ENCODE measurements around the gene ELF5.

ELF5 gene

DNA sequence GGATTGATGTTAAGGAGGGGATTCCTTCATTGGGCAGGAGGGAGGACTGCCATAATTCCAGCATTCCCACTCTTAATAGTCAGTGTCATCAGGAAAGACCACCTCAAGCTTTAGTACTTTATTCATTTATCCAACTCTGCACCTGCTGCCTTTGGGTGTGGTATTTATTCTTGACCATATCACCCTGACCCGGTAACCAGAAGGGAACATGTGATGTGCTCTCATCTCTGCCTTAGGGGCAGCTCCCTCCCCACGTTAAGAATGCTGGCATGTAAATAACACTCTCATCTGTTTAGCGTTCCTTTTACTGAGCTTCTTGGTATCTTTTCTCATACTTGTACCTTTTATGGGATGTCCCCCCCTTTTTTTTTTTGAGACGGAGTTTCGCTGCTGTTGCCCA is 67.2 kb downstream of the ELF5 start:
- H3K4me3 ChIP-seq (replicated peaks; ENCODE audit: insufficient read depth, low read length), result no peak overlapping the region
- peak overlapping the region; percentile 78 for H3K27ac ChIP-seq (replicated peaks)
- no peaks in the 10 kb centered on the region for H3K27me3 ChIP-seq (ENCODE audit: insufficient read depth, poor library complexity, severe bottlenecking)
- DNase-seq (ENCODE audit: low read depth in 1 of 2, low spot score in 1 of 2), result no peak
- TF ChIP-seq SPI1 (IDR thresholded peaks at IDR 0.05; ENCODE audit: borderline replicate concordance, low read depth) (no peak), GABPA (IDR thresholded peaks at IDR 0.05; ENCODE audit: low read depth) (no peak), POLR2AphosphoS5 (IDR thresholded peaks at IDR 0.05; ENCODE audit: low read depth) (no peak)
- TF ChIP-seq, protein P1, sequence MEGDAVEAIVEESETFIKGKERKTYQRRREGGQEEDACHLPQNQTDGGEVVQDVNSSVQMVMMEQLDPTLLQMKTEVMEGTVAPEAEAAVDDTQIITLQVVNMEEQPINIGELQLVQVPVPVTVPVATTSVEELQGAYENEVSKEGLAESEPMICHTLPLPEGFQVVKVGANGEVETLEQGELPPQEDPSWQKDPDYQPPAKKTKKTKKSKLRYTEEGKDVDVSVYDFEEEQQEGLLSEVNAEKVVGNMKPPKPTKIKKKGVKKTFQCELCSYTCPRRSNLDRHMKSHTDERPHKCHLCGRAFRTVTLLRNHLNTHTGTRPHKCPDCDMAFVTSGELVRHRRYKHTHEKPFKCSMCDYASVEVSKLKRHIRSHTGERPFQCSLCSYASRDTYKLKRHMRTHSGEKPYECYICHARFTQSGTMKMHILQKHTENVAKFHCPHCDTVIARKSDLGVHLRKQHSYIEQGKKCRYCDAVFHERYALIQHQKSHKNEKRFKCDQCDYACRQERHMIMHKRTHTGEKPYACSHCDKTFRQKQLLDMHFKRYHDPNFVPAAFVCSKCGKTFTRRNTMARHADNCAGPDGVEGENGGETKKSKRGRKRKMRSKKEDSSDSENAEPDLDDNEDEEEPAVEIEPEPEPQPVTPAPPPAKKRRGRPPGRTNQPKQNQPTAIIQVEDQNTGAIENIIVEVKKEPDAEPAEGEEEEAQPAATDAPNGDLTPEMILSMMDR (IDR thresholded peaks at IDR 0.05; ENCODE audit: insufficient read depth, low read length), result no peak
- TF ChIP-seq, protein P2, sequence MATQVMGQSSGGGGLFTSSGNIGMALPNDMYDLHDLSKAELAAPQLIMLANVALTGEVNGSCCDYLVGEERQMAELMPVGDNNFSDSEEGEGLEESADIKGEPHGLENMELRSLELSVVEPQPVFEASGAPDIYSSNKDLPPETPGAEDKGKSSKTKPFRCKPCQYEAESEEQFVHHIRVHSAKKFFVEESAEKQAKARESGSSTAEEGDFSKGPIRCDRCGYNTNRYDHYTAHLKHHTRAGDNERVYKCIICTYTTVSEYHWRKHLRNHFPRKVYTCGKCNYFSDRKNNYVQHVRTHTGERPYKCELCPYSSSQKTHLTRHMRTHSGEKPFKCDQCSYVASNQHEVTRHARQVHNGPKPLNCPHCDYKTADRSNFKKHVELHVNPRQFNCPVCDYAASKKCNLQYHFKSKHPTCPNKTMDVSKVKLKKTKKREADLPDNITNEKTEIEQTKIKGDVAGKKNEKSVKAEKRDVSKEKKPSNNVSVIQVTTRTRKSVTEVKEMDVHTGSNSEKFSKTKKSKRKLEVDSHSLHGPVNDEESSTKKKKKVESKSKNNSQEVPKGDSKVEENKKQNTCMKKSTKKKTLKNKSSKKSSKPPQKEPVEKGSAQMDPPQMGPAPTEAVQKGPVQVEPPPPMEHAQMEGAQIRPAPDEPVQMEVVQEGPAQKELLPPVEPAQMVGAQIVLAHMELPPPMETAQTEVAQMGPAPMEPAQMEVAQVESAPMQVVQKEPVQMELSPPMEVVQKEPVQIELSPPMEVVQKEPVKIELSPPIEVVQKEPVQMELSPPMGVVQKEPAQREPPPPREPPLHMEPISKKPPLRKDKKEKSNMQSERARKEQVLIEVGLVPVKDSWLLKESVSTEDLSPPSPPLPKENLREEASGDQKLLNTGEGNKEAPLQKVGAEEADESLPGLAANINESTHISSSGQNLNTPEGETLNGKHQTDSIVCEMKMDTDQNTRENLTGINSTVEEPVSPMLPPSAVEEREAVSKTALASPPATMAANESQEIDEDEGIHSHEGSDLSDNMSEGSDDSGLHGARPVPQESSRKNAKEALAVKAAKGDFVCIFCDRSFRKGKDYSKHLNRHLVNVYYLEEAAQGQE (IDR thresholded peaks at IDR 0.05; ENCODE audit: insufficient replicate concordance, low read depth), result no peak

DNA sequence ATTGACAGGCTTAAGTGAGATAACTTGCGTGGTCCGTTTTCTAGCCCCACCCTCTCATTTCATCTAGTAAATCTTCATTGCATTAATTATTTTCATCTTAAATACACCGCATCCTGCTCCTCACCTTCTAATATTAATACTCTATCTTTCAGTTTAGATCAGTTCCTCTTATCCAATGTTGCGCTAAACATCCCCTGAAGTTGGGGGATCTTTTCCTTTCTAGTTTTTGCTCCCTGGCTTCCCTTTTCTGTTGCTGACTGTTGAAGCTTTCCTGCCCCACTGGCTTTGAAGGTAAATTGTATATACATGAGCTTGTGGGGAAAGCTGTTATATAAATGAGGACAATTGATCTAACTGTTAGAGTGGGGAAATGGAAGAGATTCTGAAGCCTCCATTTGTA is 67.6 kb downstream of the ELF5 start:
- Histone ChIP-seq H3K27me3 (ENCODE audit: insufficient read depth, poor library complexity, severe bottlenecking) (no peaks in the 10 kb centered on the region), H3K27ac (replicated peaks) (peak overlapping the region; percentile 78), H3K4me3 (replicated peaks; ENCODE audit: insufficient read depth, low read length) (no peak overlapping the region)
- peak in 1 of 2 experiments; percentile 39 for DNase-seq (ENCODE audit: low read depth in 1 of 2, low spot score in 1 of 2)
- peak; percentile 84 for TF ChIP-seq SPI1 (IDR thresholded peaks at IDR 0.05; ENCODE audit: borderline replicate concordance, low read depth)
- TF ChIP-seq, protein P2 (IDR thresholded peaks at IDR 0.05; ENCODE audit: insufficient replicate concordance, low read depth), result no peak

DNA sequence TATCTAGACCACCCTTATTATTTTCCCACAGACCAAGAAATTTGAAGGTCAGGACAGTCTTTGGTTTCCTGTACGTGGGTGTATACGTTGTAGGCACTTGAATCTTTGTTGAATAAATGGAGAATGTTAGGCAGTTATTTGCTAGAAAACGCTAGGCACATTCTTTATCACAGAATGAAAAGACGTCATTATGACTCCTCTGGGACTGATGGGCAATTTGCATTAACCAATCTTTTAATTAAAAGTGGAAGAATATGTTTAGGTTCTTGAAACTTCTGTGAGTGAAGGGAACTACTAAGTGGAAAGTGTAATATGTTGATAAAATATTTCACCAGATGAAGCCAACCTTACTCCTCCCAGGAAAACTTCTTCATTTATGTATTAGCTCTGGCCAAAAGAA is 69.2 kb downstream of the ELF5 start:
- TF ChIP-seq POLR2AphosphoS5 (IDR thresholded peaks at IDR 0.05; ENCODE audit: low read depth), result no peak
- TF ChIP-seq, protein P1 (IDR thresholded peaks at IDR 0.05; ENCODE audit: insufficient read depth, low read length), result no peak
- TF ChIP-seq GABPA (IDR thresholded peaks at IDR 0.05; ENCODE audit: low read depth), result no peak
- no peak for TF ChIP-seq SPI1 (IDR thresholded peaks at IDR 0.05; ENCODE audit: borderline replicate concordance, low read depth)
- TF ChIP-seq, protein P2 (IDR thresholded peaks at IDR 0.05; ENCODE audit: insufficient replicate concordance, low read depth), result no peak
- Histone ChIP-seq H3K27me3 (ENCODE audit: insufficient read depth, poor library complexity, severe bottlenecking) (no peaks in the 10 kb centered on the region), H3K27ac (replicated peaks) (peak overlapping the region; percentile 32), H3K4me3 (replicated peaks; ENCODE audit: insufficient read depth, low read length) (no peak overlapping the region)
- no peak for DNase-seq (ENCODE audit: low read depth in 1 of 2, low spot score in 1 of 2)

All from HL-60 (cell line).